Fibroblast of skin of left quadriceps (primary cell): Measurements from ENCODE around the gene MAPKBP1.

Experiments
- DNase-seq, 2 experiments: peaks; one replicate each; pipeline ENCODE4 v3.0.0-alpha.2; 2013; ENCODE audit warnings: low read depth in 2 of 2

MAPKBP1 gene

GRCh38 chr15:41869770-41870688 is 95.7 kb downstream of the MAPKBP1 start:
- no peak for DNase-seq

- DNase-seq, result peak; percentile 3 to 11
Observed at GRCh38 chr15:41870689-41871081, 96.4 kb downstream of the MAPKBP1 start.

- no peak for DNase-seq
Observed at GRCh38 chr15:41871175-41871905, 97.1 kb downstream of the MAPKBP1 start.

- DNase-seq, result no peak
Observed at GRCh38 chr15:41872166-41872747, 98.0 kb downstream of the MAPKBP1 start.

GRCh38 chr15:41873711-41874110 is 99.4 kb downstream of the MAPKBP1 start:
- DNase-seq, result no peak

- no peak for DNase-seq
Observed at GRCh38 chr15:41874736-41875135, 100.5 kb downstream of the MAPKBP1 start.

GRCh38 chr15:41876007-41876406 is 101.7 kb downstream of the MAPKBP1 start:
- DNase-seq, result no peak

- DNase-seq, result no peak
Observed at GRCh38 chr15:41876689-41877088, 102.4 kb downstream of the MAPKBP1 start.
